Subcutaneous adipose tissue (tissue), 4 donors: ENCODE results near the gene IL34. TPM values are rescaled to one million over a fixed set of nuclear protein-coding genes. Genes with fewer than 3 reads are reported as not detected.

Source experiments
- CTCF ChIP-seq: fragments of 450-650 bp; IDR thresholded peaks from one replicate; pipeline ENCODE4 v1.5.1; 2016; ENCODE audit warnings: low read depth, mild to moderate bottlenecking, control low read depth, antibody characterized with exemption, moderate library complexity
- total RNA-seq, 4 donors: library from RNA; depleted of rRNA; stranded (reverse); fragments of >200 nt; gene quantifications; one replicate each; pipeline ENCODE4 v1.1.0, GENCODE V29; 2016

The IL34 gene
- total RNA-seq, 4 donors from 2014 or later, result 1.5 TPM; not detected in 3

DNA sequence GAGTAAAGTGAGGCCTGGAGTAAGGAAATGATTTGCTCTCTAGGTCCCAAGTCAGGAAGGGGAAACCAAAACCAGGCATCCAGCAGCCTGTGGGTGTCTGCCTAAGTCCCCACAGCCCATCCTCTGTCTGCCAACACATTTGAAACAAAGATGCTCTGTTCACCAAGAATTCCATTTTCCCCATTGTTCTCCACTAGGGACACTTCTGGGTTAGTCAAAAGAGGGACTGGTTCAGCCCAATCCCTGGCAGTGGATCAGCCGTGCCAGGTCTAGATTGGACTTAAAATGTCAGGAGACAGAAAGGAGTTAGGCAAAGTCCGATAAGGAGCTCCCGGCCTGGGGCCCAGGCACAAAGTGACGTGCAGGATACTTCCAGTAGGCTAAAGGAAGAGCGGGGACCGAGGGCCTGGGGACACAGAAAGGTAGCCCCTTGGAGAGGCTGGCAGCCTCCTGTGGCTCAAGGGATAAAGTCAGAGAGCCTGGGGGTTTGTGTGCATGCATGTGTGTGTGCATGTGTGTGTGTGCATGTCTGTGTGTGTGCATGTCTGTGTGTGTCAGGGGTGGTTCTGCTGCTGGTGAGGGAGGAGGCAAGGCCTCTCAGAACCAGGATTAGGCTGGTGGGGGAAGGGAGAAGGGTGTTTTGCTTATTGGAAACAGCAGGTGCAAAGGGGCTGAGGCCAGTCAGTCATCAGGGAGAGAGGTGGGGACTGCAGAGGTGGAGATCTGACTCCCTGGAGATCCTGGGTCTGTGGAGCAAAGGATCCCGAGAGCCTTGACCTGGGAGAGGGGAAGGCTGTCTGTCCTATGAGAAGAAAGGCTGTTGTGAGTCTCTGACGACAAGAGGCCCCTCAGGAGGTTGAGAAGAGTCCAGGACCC, 41.7 kb upstream of the IL34 start:
- TF ChIP-seq CTCF, result no peak

DNA sequence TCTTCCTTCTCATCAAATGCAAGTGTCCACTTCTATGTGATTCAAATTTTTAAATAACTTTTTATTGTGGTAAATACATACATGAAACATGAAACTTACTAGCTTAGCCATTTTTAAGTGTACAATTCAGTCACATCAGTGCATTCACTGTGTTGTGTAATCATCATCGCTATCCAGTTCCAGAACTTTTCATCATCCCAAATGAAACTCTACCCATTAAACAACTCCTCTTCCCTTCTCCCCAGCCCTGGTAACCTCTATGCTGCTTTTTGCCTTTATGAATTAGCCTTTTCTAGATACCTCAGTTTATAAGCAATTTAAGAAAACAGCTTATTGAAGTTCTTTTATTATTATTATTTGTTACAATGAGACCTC, 41.1 kb upstream of the IL34 start:
- no peak for TF ChIP-seq CTCF

DNA sequence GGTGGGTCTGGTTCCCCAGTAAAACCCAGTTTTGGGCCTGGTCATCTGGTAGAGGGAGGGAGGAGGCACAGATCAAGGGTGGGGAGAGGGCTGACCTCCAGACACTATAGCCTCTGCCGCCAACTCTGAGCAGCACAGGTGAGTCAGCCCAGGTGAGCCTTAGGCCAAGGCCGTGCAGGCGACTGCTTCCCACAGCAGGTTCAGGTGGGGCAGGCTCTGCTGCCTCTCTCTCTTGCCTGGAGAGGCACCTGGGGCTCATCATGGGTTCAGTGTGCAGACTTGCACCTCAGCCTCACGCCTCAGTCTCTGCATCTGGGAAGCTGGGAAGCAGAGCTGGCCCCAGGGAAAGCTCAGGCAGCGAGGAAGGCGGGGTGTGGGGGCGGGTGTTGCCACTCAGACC, 37.8 kb upstream of the IL34 start:
- TF ChIP-seq CTCF, result no peak

DNA sequence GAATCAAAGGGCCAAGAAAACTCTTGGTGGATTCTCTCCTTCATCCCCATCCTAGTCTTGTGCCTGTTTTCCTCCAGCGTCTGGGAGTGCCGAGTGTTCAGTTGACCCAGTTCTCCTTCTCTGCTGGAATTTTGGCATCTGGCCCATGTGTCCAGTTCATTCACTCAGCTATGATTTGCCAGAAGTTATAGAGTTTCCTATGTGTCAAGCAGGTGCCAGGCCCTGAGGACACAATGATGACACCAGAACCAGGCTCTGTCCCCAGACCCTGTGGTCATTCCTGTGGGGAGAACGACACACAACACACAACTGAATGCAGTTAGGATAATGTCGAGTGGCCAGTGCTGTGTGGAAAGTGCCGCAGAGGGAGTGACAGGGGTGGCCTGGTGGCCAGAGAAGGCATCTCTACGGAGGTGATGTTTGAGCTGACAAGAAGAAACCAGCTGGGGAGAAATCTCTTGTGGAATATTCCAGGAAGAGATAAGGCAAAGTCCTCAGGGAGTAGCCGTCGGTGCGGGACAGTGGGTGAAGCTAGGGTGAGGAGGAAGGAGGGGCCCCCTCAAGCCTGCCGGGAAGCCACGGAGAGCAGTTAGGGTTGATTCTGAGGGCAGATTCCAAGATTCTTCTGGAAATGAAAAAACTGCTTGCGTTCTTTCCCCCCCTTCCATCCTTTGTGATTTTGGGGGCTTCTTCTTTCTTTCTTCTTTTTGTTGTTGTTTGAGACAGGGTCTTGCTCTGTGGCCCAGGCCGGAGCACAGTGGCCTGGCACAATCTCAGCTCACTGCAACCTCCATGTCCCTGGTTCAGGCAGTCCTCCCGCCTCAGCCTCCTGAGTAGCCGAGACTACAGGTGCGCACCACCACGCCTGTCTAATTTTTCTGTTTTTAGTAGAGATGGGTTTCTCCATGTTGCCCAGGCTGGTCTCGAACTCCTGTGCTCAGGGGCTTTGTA, 35.8 kb upstream of the IL34 start:
- no peak for TF ChIP-seq CTCF

DNA sequence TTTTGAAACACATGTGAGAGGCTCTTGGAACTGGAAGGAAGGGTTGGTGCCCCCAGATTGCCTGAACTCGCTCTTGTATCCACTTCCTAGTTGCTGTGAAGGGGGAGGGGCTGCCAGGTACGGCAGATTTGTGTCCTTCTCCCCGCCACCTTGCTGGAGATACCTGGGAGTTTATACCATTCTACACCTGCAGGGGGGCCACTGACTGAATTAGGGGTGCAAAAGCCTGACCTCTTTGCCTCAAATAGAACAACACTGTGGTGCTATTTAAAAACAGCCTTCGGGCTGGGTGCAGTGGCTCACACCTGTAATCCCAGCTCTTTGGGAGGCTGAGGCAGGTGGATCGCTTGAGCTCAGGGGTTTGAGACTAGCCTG, 35.1 kb upstream of the IL34 start:
- no peak for TF ChIP-seq CTCF

- TF ChIP-seq CTCF, result no peak
These were observed 34.5 kb upstream of the IL34 start for GRCh38 chr16:70611785-70612303.

DNA sequence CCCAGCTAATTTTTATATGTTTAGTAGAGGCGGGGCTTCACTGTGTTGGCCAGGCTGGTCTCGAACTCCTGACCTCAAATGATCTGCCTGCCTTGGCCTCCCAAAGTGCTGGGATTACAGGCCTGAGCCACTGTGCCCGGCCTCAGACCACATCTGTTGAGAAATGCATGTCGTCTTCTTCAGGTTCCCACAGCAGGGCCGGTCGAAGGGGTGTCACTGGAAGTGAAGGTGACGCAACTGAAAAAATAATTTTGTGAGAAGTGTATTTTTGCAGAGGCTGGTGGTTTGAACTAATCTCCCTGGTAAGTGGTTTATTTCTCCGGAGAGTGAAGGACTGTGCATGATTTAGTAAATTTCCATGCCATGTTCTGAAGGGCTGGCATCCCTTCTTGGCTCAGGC, 33.4 kb upstream of the IL34 start:
- no peak for TF ChIP-seq CTCF
